SH-SY5Y (cell line): Measurements from ENCODE around the gene PFKFB4.

ENCODE experiments used
- GATA2 ChIP-seq: IDR thresholded peaks from 2 replicates; pipeline ENCODE4 v1.6.1; 2011; ENCODE audit warnings: mild to moderate bottlenecking, low read depth, low read length
- GATA3 ChIP-seq: IDR thresholded peaks from 2 replicates; pipeline ENCODE4 v1.6.1; 2011; ENCODE audit warnings: low read depth, mild to moderate bottlenecking, low read length, moderate library complexity

GRCh38 chr3:48595526-48596121, 39.0 kb upstream of the PFKFB4 start:
- no peak for TF ChIP-seq GATA3
- TF ChIP-seq GATA2 = no peak
